Motor neuron (in vitro differentiated cells): ENCODE data around the gene ZBED4. TPM values are rescaled to one million over a fixed set of nuclear protein-coding genes. Genes with fewer than 3 reads are reported as not detected.

Source experiments
- ATAC-seq, 8 experiments: fragments of 200-7000 bp; cut with Tn5 transposase; replicated peaks in 6 of 8; 2 replicates each; pipeline ENCODE4 v1.8.0; 2021; ENCODE audit warnings: mild to moderate bottlenecking in 8 of 8, moderate library complexity in 8 of 8
- H3K27ac ChIP-seq, 2 donors: fragments of 250-450 bp; sonication (Bioruptor Pico); 2 replicates each; pipeline ENCODE4 v1.9.0; 2021; ENCODE audit warnings: antibody characterized with exemption in 2 of 2, mild to moderate bottlenecking in 2 of 2, moderate library complexity in 1 of 2
- H3K4me1 ChIP-seq, 2 donors: fragments of 250-450 bp; sonication (Bioruptor Pico); replicated peaks in 1 of 2; 2 replicates each; pipeline ENCODE4 v1.6.1; 2021; ENCODE audit warnings: antibody characterized with exemption in 2 of 2, mild to moderate bottlenecking in 2 of 2, moderate library complexity in 1 of 2
- H3K4me3 ChIP-seq, 5 donors: fragments of 250-450 bp; sonication (Bioruptor Pico); 2 replicates each; pipeline ENCODE4 v1.9.0; 2021; ENCODE audit warnings: antibody characterized with exemption in 5 of 5, mild to moderate bottlenecking in 5 of 5, moderate library complexity in 4 of 5
- WGBS, 10 experiments: fragments of 450-650 bp; shearing (Covaris generic); methylation state at CpG; one replicate each; pipeline ENCODE4 v1.0.0; 2022; 5-methylcytosine and 5-hydroxymethylcytosine counted together
- in situ Hi-C, 9 experiments: fragments of 400-800 bp; cut with MboI; loops; one replicate each; pipeline ENCODE4 v1.15.0; 2021; ENCODE audit warnings: low sequenced_read_pairs in 9 of 9, low pct_unique_long_range_greater_than_20kb in 2 of 9; ENCODE audit not compliant: unreplicated experiment in 9 of 9
- total RNA-seq, 8 experiments: library from RNA; unstranded; fragments of 300-600 nt; gene quantifications; 2 replicates each; pipeline versions ENCODE4 v1.2.3 to v1.2.4, GENCODE V29; 2022

Gene ZBED4
- total RNA-seq, 8 experiments from 2014 or later: 5.9 to 31.4 (median 16.9) TPM

GRCh38 chr22:49918911-49919881, 65.6 kb downstream of the ZBED4 start:
- H3K4me1 ChIP-seq: peaks cover 10 to 12% of the 10 kb centered on the region in 2 donors
- in situ Hi-C loops: loop anchor here in 1 of 9 experiments (25.0 kb wide), 1 partner anchor 132 kb away; no protein-coding TSS in a partner anchor
- H3K27ac ChIP-seq: peak overlapping the region in 1 of 2 donors; percentile 59
- H3K4me3 ChIP-seq: peak overlapping the region; percentile 66 to 80 (median 76)
- 33 to 100% (median 91%) methylated on average over 1 to 12 of the region's 47 CpGs; no CpG with 5 or more reads in 2 of the 10 experiments for WGBS, 10 experiments
- peak in 1 of 8 experiments; percentile 1 for ATAC-seq

DNA sequence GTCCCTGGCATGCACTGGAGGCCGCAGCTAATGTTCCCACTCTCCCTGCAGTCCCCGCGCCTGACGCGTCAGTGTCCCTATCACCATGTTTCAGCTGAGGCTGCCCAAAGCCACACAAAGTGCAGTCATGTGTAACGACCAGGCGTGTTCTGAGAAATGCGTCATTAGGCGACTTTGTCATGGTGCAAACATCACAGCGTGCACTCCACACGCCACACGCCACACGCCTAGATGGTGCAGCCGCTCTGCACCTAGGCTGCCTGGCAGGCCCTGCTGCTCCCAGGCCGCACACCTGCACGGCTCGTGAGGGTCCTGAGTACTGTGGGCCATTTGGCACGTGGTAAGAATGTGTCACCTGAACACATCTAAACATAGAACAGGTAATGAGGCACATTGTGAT, 67.2 kb downstream of the ZBED4 start:
- 84 to 100% (median 92%) methylated on average over 3 to 9 of the region's 18 CpGs; no CpG with 5 or more reads in 6 of the 10 experiments for WGBS, 10 experiments
- Histone ChIP-seq H3K4me1 (peaks cover 10 to 12% of the 10 kb centered on the region in 2 donors), H3K4me3 (no peak overlapping the region), H3K27ac (no peak overlapping the region)
- in situ Hi-C loops: loop anchor here in 3 of 9 experiments (10.0 to 25.0 kb wide), 3 partner anchors 104 to 134 kb away; no protein-coding TSS in a partner anchor
- ATAC-seq: no peak

DNA sequence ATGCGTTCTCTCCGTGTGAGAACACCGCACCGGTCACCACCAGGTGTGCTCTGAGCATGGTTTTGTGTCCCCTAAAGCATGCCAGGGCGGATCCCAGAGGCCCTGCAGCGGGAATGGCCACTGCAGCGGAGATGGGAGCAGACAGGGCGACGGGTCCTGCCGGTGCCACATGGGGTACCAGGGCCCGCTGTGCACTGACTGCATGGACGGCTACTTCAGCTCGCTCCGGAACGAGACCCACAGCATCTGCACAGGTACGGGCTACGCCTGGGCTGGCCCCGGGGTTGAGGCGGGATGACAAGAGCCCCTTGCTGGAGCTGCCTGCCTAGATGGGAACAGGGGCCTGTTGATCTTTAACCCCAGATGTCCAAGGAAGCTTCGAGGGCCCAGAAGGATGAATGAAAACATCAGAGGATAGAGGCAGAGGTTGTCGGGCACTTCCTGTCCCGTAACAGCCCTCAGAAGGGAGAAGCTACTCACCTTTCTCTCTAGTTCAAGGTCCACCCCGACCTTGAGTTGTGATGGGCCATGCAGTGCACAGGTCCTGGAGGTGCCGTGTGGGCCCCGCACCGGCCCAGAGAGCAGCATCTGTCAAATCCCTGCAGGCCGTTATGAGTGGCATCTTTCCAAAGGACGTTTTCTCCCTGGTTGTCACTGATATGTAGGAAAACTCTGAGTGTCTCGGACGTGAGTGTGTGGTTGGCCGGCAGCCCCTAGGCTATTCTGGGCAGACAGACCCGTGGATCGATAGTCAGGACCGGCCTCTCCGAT, 68.0 kb downstream of the ZBED4 start:
- Histone ChIP-seq H3K4me3 (no peak overlapping the region), H3K27ac (no peak overlapping the region), H3K4me1 (peaks cover 10 to 12% of the 10 kb centered on the region in 2 donors)
- in situ Hi-C loops: loop anchor here in 3 of 9 experiments (10.0 to 25.0 kb wide), 3 partner anchors 103 to 134 kb away; no protein-coding TSS in a partner anchor
- WGBS, 10 experiments: 80 to 100% (median 82%) methylated on average over 1 to 14 of the region's 35 CpGs; no CpG with 5 or more reads in 4 of the 10 experiments
- no peak for ATAC-seq

DNA sequence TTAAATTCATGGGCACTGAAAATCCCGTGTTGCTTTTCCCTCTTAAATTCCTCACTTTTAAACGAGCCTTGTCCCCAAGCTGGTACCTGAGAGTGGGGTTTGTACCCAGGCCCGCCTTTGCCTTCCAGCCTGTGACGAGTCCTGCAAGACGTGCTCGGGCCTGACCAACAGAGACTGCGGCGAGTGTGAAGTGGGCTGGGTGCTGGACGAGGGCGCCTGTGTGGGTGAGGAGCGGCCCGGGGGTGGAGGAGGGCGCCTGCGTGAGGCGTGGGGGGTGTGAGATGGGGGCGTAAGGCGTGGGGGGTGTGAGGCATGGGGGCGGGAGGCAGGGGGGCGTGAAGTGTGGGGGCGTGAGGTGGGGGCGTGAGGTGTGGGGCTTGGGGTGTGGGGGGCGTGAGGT, 68.8 kb downstream of the ZBED4 start:
- no peak for ATAC-seq

DNA sequence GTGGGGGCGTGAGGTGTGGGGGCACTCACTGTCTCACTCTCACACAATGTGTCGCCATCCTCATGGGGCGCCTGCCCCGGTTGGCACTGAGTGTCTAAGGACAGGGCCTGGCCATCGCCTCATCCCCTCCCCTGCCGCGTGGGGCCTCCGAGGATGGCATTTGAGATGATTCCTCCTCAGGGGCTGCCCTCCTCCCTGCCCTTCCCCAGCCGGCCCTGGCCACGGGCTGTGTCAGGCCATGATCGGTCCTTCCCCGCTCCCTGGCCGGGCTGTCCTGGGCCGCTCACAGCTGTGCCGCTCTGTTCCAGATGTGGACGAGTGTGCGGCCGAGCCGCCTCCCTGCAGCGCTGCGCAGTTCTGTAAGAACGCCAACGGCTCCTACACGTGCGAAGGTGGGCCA, 69.3 kb downstream of the ZBED4 start:
- Histone ChIP-seq H3K4me3 (no peak overlapping the region), H3K27ac (no peak overlapping the region), H3K4me1 (peaks cover 12 to 14% of the 10 kb centered on the region in 2 donors)
- ATAC-seq: no peak
- WGBS, 10 experiments: 89% methylated on average over 5 of the region's 25 CpGs; no CpG with 5 or more reads in 9 of the 10 experiments
- in situ Hi-C loops: loop anchor here in 3 of 9 experiments (10.0 to 25.0 kb wide), 3 partner anchors 102 to 136 kb away; no protein-coding TSS in a partner anchor

More for the DNA sequence above, 68.8 kb downstream of the ZBED4 start:
- Histone ChIP-seq H3K4me3 (no peak overlapping the region), H3K27ac (no peak overlapping the region), H3K4me1 (peaks cover 12 to 14% of the 10 kb centered on the region in 2 donors)
- 43 to 60% (median 60%) methylated on average over 1 of the region's 22 CpGs; no CpG with 5 or more reads in 7 of the 10 experiments for WGBS, 10 experiments
- in situ Hi-C loops: loop anchor here in 3 of 9 experiments (10.0 to 25.0 kb wide), 3 partner anchors 102 to 135 kb away; no protein-coding TSS in a partner anchor

GRCh38 chr22:49923445-49923844, 69.8 kb downstream of the ZBED4 start:
- no peak overlapping the region for H3K4me3 ChIP-seq
- in situ Hi-C loops: loop anchor here in 3 of 9 experiments (10.0 to 25.0 kb wide), 3 partner anchors 101 to 136 kb away; no protein-coding TSS in a partner anchor
- no peak for ATAC-seq
- WGBS, 10 experiments: 57 to 100% (median 87%) methylated on average over 2 to 11 of the region's 16 CpGs; no CpG with 5 or more reads in 1 of the 10 experiments
- no peak overlapping the region for H3K27ac ChIP-seq
- H3K4me1 ChIP-seq: peaks cover 12 to 14% of the 10 kb centered on the region in 2 donors

GRCh38 chr22:49924113-49924833, 70.6 kb downstream of the ZBED4 start:
- 87 to 97% (median 91%) methylated on average over 3 to 12 of the region's 31 CpGs; no CpG with 5 or more reads in 5 of the 10 experiments for WGBS, 10 experiments
- Histone ChIP-seq H3K4me1 (peaks cover 10% of the 10 kb centered on the region in 2 donors), H3K27ac (no peak overlapping the region), H3K4me3 (no peak overlapping the region)
- ATAC-seq: no peak
- in situ Hi-C loops: loop anchor here in 3 of 9 experiments (10.0 to 25.0 kb wide), 3 partner anchors 101 to 137 kb away; no protein-coding TSS in a partner anchor

GRCh38 chr22:49925525-49926128, 72.0 kb downstream of the ZBED4 start:
- 91 to 100% (median 96%) methylated on average over 3 to 10 of the region's 24 CpGs; no CpG with 5 or more reads in 4 of the 10 experiments for whole genome bisulfite sequencing, 10 experiments
- in situ Hi-C loops: loop anchor here in 6 of 9 experiments (10.0 to 25.0 kb wide), 4 partner anchors 99 to 262 kb away; partner anchors contain the start of gene TRABD (in 2 of the 6)
- Histone ChIP-seq H3K4me1 (peaks cover 11 to 12% of the 10 kb centered on the region in 2 donors), H3K27ac (no peak overlapping the region), H3K4me3 (no peak overlapping the region)
- no peak for ATAC-seq

GRCh38 chr22:49926916-49927315, 73.3 kb downstream of the ZBED4 start:
- in situ Hi-C loops: loop anchor here in 6 of 9 experiments (10.0 to 25.0 kb wide), 4 partner anchors 98 to 260 kb away; partner anchors contain the start of gene TRABD (in 2 of the 6)
- H3K27ac ChIP-seq: peak overlapping the region in 1 of 2 donors; percentile 69
- ATAC-seq: no peak
- no peak overlapping the region for H3K4me3 ChIP-seq
- H3K4me1 ChIP-seq: peaks cover 11 to 15% of the 10 kb centered on the region in 2 donors
- 20 to 92% (median 48%) methylated on average over 1 to 4 of the region's 18 CpGs; no CpG with 5 or more reads in 4 of the 10 experiments for WGBS, 10 experiments

- 80 to 100% (median 91%) methylated on average over 1 to 12 of the region's 26 CpGs; no CpG with 5 or more reads in 2 of the 10 experiments for WGBS, 10 experiments
- peak overlapping the region in 1 of 2 donors; percentile 69 for H3K27ac ChIP-seq
- peaks cover 11 to 15% of the 10 kb centered on the region in 2 donors for H3K4me1 ChIP-seq
- no peak for ATAC-seq
- no peak overlapping the region for H3K4me3 ChIP-seq
- in situ Hi-C loops: loop anchor here in 6 of 9 experiments (10.0 to 25.0 kb wide), 4 partner anchors 97 to 260 kb away; partner anchors contain the start of gene TRABD (in 2 of the 6)
These were observed 74.0 kb downstream of the ZBED4 start for GRCh38 chr22:49927483-49928184.

- Histone ChIP-seq H3K4me3 (no peak overlapping the region), H3K4me1 (peaks cover 12 to 15% of the 10 kb centered on the region in 2 donors), H3K27ac (no peak overlapping the region)
- no peak for ATAC-seq
- in situ Hi-C loops: loop anchor here in 6 of 9 experiments (10.0 to 25.0 kb wide), 4 partner anchors 97 to 259 kb away; partner anchors contain the start of gene TRABD (in 2 of the 6)
- 100% methylated on average over 1 to 3 of the region's 8 CpGs; no CpG with 5 or more reads in 5 of the 10 experiments for WGBS, 10 experiments
These were observed 74.5 kb downstream of the ZBED4 start for GRCh38 chr22:49928185-49928495.
